Stimulated activated CD4-positive, alpha-beta T cell treated with anti-CD3 and anti-CD28 coated beads, Interleukin-2, amount 100 ng/mL, for 4 hours (primary cell): ENCODE results near the gene CDH4.

Experiments used
- DNase-seq: peaks from one replicate; pipeline ENCODE4 v3.0.0-alpha.2; 2020; ENCODE audit warnings: low read depth

Gene CDH4

GRCh38 chr20:61882716-61883615 is 630.9 kb downstream of the CDH4 start:
- DNase-seq = no peak

GRCh38 chr20:61883857-61884393 is 631.9 kb downstream of the CDH4 start:
- no peak for DNase-seq

- DNase-seq = no peak
Observed at GRCh38 chr20:61884571-61885389, 632.7 kb downstream of the CDH4 start.

- DNase-seq = no peak
Observed at GRCh38 chr20:61885759-61886715, 634.0 kb downstream of the CDH4 start.

- no peak for DNase-seq
Observed at GRCh38 chr20:61886721-61887595, 634.9 kb downstream of the CDH4 start.

- no peak for DNase-seq
Observed at GRCh38 chr20:61887596-61888093, 635.6 kb downstream of the CDH4 start.

- DNase-seq = no peak
Observed at GRCh38 chr20:61888101-61888865, 636.2 kb downstream of the CDH4 start.

GRCh38 chr20:61889659-61890058 is 637.6 kb downstream of the CDH4 start:
- no peak for DNase-seq

- DNase-seq = no peak
Observed at GRCh38 chr20:61890210-61890609, 638.1 kb downstream of the CDH4 start.

- DNase-seq = no peak
Observed at GRCh38 chr20:61891476-61891875, 639.4 kb downstream of the CDH4 start.

GRCh38 chr20:61891916-61892649 is 640.0 kb downstream of the CDH4 start:
- DNase-seq = no peak

GRCh38 chr20:61895016-61895415 is 643.0 kb downstream of the CDH4 start:
- no peak for DNase-seq

GRCh38 chr20:61895686-61896057 is 643.6 kb downstream of the CDH4 start:
- no peak for DNase-seq

- DNase-seq = no peak
Observed at GRCh38 chr20:61896058-61896961, 644.2 kb downstream of the CDH4 start.

GRCh38 chr20:61897401-61898295 is 645.6 kb downstream of the CDH4 start:
- DNase-seq = no peak

GRCh38 chr20:61898405-61898804 is 646.3 kb downstream of the CDH4 start:
- no peak for DNase-seq
